GM12878 (cell line): ENCODE measurements around the gene PRMT5. TPM values are rescaled to one million over a fixed set of nuclear protein-coding genes. Genes with fewer than 3 reads are reported as not detected.

Experiments used
- ATF7 ChIP-seq: fragments of 450-650 bp; IDR thresholded peaks from 2 replicates; pipeline ENCODE4 v1.6.1; 2016; ENCODE audit warnings: low read depth, mild to moderate bottlenecking
- BACH1 ChIP-seq: fragments of 450-650 bp; IDR thresholded peaks from 2 replicates; pipeline ENCODE4 v1.6.1; 2017; ENCODE audit warnings: mild to moderate bottlenecking, borderline replicate concordance
- BHLHE40 ChIP-seq, 2 experiments: fragments of 450-650 bp in 1 of 2; IDR thresholded peaks; 2 replicates each; pipeline ENCODE4 v1.6.1; 2011 to 2017; ENCODE audit warnings: low read depth in 2 of 2, borderline replicate concordance in 1 of 2, improper control_type of control experiment in 1 of 2, low read length in 1 of 2, mild to moderate bottlenecking in 1 of 2
- CBFB ChIP-seq: IDR thresholded peaks from 2 replicates; pipeline ENCODE4 v1.6.1; 2016; ENCODE audit warnings: antibody characterized with exemption, low read depth
- DPF2 ChIP-seq: fragments of 450-650 bp; IDR thresholded peaks from 2 replicates; pipeline ENCODE4 v1.6.1; 2017; ENCODE audit warnings: mild to moderate bottlenecking
- EED ChIP-seq: sonication (generic); IDR thresholded peaks from 2 replicates; pipeline ENCODE4 v1.6.1; 2016; ENCODE audit warnings: antibody characterized with exemption, low read depth
- EGR1 ChIP-seq, 2 experiments: IDR thresholded peaks; 1 replicate in 1 of 2; 2 replicates in 1 of 2; pipeline ENCODE4 v1.6.1; 2011 to 2012; ENCODE audit warnings: low read depth in 2 of 2, low read length in 2 of 2, borderline replicate concordance in 1 of 2, mild to moderate bottlenecking in 1 of 2, moderate library complexity in 1 of 2
- ETV6 ChIP-seq, 2 experiments: fragments of 450-650 bp in 1 of 2; IDR thresholded peaks in 1 of 2; conservative IDR thresholded peaks in 1 of 2; 2 replicates each; pipeline ENCODE4 v1.6.1; 2014; ENCODE audit warnings: antibody characterized with exemption in 1 of 2, borderline replicate concordance in 1 of 2, low read depth in 1 of 2, mild to moderate bottlenecking in 1 of 2, moderate library complexity in 1 of 2
- GABPA ChIP-seq: IDR thresholded peaks from 2 replicates; pipeline ENCODE4 v1.6.1; 2014; ENCODE audit warnings: antibody characterized with exemption, low read depth, mild to moderate bottlenecking, inconsistent platforms
- GATAD2B ChIP-seq: fragments of 450-650 bp; conservative IDR thresholded peaks from 2 replicates; pipeline ENCODE4 v1.6.1; 2017; ENCODE audit warnings: low read depth, mild to moderate bottlenecking, moderate library complexity
- IKZF1 ChIP-seq: fragments of 450-650 bp; conservative IDR thresholded peaks from 2 replicates; pipeline ENCODE4 v1.6.1; 2017; ENCODE audit warnings: antibody characterized with exemption, mild to moderate bottlenecking
- IKZF2 ChIP-seq, 2 experiments: fragments of 450-650 bp; IDR thresholded peaks; 2 replicates each; pipeline ENCODE4 v1.6.1; 2017; ENCODE audit warnings: mild to moderate bottlenecking in 2 of 2, moderate library complexity in 2 of 2
- KLF5 ChIP-seq: fragments of 450-650 bp; IDR thresholded peaks from 2 replicates; pipeline ENCODE4 v1.6.1; 2014; ENCODE audit warnings: mild to moderate bottlenecking; ENCODE audit not compliant: partially characterized antibody
- MEF2B ChIP-seq: fragments of 450-650 bp; IDR thresholded peaks from 2 replicates; pipeline ENCODE4 v1.6.1; 2018; ENCODE audit warnings: mild to moderate bottlenecking, moderate library complexity; ENCODE audit not compliant: partially characterized antibody, poor library complexity, severe bottlenecking
- NBN ChIP-seq: fragments of 450-650 bp; IDR thresholded peaks from 2 replicates; pipeline ENCODE4 v1.6.1; 2016
- PAX5 ChIP-seq: IDR thresholded peaks from 2 replicates; pipeline ENCODE4 v1.6.1; 2011; ENCODE audit warnings: low read depth, low read length, borderline replicate concordance
- POLR2AphosphoS5 ChIP-seq: IDR thresholded peaks from 2 replicates; pipeline ENCODE4 v1.6.1; 2011; ENCODE audit warnings: mild to moderate bottlenecking, low read length, inconsistent platforms
- SMARCA5 ChIP-seq: fragments of 450-650 bp; IDR thresholded peaks from 2 replicates; pipeline ENCODE4 v1.6.1; 2017; ENCODE audit warnings: mild to moderate bottlenecking
- SP1 ChIP-seq: IDR thresholded peaks from one replicate; pipeline ENCODE4 v1.6.1; 2011; ENCODE audit warnings: low read depth, low read length
- TAF1 ChIP-seq: IDR thresholded peaks from 2 replicates; pipeline ENCODE4 v1.6.1; 2011; ENCODE audit warnings: mild to moderate bottlenecking, low read depth, low read length, borderline replicate concordance
- polyA plus RNA-seq, 11 experiments: library from polyadenylated mRNA; depleted of rRNA in 4 of 11; unstranded in 6 of 11; stranded (reverse) in 5 of 11; fragments of >200 nt; fragmentation: Nextera tagmentation in 4 of 11; fragmentation: Illumina TruSeq in 1 of 11; extraction: Ambion mirVana in 4 of 11; extraction: Trizol in 1 of 11; gene quantifications; 1 replicate in 1 of 11; 2 replicates in 10 of 11; pipeline versions ENCODE4 v1.2.1 to v1.2.3, GENCODE V29; 2011 to 2016; ENCODE audit warnings: inconsistent platforms in 2 of 11, missing spikeins in 2 of 11, low read depth in 1 of 11
- total RNA-seq, 4 experiments: library from RNA; depleted of rRNA in 3 of 4; stranded (reverse); fragments of >200 nt in 3 of 4; fragmentation: Illumina TruSeq in 1 of 4; extraction: Trizol in 1 of 4; gene quantifications; 2 replicates each; pipeline versions ENCODE4 v1.2.1 to v1.2.3, GENCODE V29; 2013 to 2021
- TF ChIP-seq, protein P1 (sequence below): IDR thresholded peaks from 2 replicates; pipeline ENCODE4 v1.6.1; 2011; ENCODE audit warnings: mild to moderate bottlenecking, low read depth, low read length, moderate library complexity; ENCODE audit not compliant: insufficient replicate concordance
- TF ChIP-seq, protein P2 (sequence below): fragments of 450-650 bp; IDR thresholded peaks from 2 replicates; pipeline ENCODE4 v1.6.1; 2016; ENCODE audit warnings: mild to moderate bottlenecking
- TF ChIP-seq, protein P3 (sequence below): IDR thresholded peaks from 2 replicates; pipeline ENCODE4 v1.6.1; 2011; ENCODE audit warnings: low read depth, low read length, improper control_type of control experiment, borderline replicate concordance
- TF ChIP-seq, protein P4 (sequence below): fragments of 450-650 bp; IDR thresholded peaks from 2 replicates; pipeline ENCODE4 v1.6.1; 2017; ENCODE audit warnings: antibody characterized with exemption, mild to moderate bottlenecking, moderate library complexity

PRMT5 gene
- total and polyA plus RNA-seq, 10 of the 15 experiments (the other 5 are each of a cell fraction or from before 2014, with no cell fraction given): 54.3 to 221 (median 111) TPM

DNA sequence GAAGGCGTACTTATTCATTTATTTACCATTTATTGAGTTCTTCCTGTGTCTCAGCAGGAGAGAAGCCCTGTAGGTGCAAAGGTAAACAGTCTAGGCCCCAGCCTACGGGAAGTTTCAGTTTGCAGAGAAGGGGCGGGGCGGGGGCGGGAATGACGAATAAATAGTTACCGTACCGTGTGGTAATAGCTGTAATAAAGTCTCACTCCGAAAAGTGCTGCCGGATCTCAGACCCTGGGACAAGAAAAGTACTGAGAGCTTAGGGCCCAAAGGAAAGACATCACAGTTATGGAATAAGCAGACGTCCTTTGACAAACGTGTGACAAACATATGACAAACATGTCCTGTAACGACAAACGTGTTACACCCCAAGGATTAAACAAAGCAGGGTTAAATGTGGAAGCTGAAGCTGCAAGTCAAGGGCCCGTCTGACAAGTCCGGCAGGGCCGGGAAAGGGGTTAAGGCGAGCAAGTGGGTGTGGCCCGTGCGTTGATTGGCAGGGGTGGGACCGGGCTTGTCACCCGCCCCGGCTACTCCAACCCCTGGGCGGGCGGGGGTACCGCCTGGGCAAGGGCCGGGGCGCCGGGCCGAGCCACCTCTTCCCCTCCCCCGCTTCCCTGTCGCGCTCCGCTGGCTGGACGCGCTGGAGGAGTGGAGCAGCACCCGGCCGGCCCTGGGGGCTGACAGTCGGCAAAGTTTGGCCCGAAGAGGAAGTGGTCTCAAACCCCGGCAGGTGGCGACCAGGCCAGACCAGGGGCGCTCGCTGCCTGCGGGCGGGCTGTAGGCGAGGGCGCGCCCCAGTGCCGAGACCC, 57.7 kb downstream of the PRMT5 start, which contains the start of gene LRP10 (continued):
- TF ChIP-seq, protein P1, sequence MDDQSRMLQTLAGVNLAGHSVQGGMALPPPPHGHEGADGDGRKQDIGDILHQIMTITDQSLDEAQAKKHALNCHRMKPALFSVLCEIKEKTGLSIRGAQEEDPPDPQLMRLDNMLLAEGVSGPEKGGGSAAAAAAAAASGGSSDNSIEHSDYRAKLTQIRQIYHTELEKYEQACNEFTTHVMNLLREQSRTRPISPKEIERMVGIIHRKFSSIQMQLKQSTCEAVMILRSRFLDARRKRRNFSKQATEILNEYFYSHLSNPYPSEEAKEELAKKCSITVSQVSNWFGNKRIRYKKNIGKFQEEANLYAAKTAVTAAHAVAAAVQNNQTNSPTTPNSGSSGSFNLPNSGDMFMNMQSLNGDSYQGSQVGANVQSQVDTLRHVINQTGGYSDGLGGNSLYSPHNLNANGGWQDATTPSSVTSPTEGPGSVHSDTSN: peak; percentile 94
- TF ChIP-seq BACH1 (peak; percentile 65; the same call in 1 of the 2 replicates), TAF1 (peak; percentile 59; the same call in 1 of the 2 replicates), EED (peak; percentile 24; the same call in 1 of the 2 replicates), PAX5 (peak; percentile 93), CBFB (peak; percentile 20; the same call in 1 of the 2 replicates), NBN (peak; percentile 80), BHLHE40 (IDR thresholded peaks at IDR 0.05; ENCODE audit: borderline replicate concordance in 1 of 2, low read depth in 2 of 2, low read length in 1 of 2) (peak in 1 of 2 experiments; percentile 68; a peak in 3 of 4 replicates), KLF5 (peak; percentile 16), POLR2AphosphoS5 (peak; percentile 90), SMARCA5 (peak; percentile 47), SP1 (peak; percentile 32), EGR1 (IDR thresholded peaks at IDR 0.05; ENCODE audit: borderline replicate concordance in 1 of 2, low read depth in 2 of 2, low read length in 2 of 2) (peak in 1 of 2 experiments; percentile 60; a peak in 1 of 3 replicates), ETV6 (conservative IDR thresholded peaks at IDR 0.05 in 1 of 2, IDR thresholded peaks at IDR 0.05 in 1 of 2; ENCODE audit: borderline replicate concordance in 1 of 2, low read depth in 1 of 2) (no peak; a peak in 1 of 4 replicates), IKZF2 (IDR thresholded peaks at IDR 0.05) (peak; percentile 43 to 46; a peak in 3 of 4 replicates), IKZF1 (peak; percentile 83), MEF2B (peak; percentile 9), ATF7 (peak; percentile 64; the same call in 1 of the 2 replicates), GABPA (peak; percentile 18; the same call in 1 of the 2 replicates), DPF2 (peak; percentile 98), GATAD2B (peak; percentile 96)
- TF ChIP-seq, protein P2, sequence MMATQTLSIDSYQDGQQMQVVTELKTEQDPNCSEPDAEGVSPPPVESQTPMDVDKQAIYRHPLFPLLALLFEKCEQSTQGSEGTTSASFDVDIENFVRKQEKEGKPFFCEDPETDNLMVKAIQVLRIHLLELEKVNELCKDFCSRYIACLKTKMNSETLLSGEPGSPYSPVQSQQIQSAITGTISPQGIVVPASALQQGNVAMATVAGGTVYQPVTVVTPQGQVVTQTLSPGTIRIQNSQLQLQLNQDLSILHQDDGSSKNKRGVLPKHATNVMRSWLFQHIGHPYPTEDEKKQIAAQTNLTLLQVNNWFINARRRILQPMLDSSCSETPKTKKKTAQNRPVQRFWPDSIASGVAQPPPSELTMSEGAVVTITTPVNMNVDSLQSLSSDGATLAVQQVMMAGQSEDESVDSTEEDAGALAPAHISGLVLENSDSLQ: peak; percentile 98
- TF ChIP-seq, protein P3, sequence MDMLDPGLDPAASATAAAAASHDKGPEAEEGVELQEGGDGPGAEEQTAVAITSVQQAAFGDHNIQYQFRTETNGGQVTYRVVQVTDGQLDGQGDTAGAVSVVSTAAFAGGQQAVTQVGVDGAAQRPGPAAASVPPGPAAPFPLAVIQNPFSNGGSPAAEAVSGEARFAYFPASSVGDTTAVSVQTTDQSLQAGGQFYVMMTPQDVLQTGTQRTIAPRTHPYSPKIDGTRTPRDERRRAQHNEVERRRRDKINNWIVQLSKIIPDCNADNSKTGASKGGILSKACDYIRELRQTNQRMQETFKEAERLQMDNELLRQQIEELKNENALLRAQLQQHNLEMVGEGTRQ: no peak
- TF ChIP-seq, protein P4, sequence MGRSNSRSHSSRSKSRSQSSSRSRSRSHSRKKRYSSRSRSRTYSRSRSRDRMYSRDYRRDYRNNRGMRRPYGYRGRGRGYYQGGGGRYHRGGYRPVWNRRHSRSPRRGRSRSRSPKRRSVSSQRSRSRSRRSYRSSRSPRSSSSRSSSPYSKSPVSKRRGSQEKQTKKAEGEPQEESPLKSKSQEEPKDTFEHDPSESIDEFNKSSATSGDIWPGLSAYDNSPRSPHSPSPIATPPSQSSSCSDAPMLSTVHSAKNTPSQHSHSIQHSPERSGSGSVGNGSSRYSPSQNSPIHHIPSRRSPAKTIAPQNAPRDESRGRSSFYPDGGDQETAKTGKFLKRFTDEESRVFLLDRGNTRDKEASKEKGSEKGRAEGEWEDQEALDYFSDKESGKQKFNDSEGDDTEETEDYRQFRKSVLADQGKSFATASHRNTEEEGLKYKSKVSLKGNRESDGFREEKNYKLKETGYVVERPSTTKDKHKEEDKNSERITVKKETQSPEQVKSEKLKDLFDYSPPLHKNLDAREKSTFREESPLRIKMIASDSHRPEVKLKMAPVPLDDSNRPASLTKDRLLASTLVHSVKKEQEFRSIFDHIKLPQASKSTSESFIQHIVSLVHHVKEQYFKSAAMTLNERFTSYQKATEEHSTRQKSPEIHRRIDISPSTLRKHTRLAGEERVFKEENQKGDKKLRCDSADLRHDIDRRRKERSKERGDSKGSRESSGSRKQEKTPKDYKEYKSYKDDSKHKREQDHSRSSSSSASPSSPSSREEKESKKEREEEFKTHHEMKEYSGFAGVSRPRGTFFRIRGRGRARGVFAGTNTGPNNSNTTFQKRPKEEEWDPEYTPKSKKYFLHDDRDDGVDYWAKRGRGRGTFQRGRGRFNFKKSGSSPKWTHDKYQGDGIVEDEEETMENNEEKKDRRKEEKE: no peak
